HUES48 (cell line): Measurements from ENCODE around the gene DHRSX.
A peak's percentile ranks its signal among the peaks of the same experiment; 100 is the strongest.

Experiments used
- H3K27ac ChIP-seq: one replicate; pipeline ENCODE4 v1.7.0; 2013; ENCODE audit warnings: low read depth, low read length, inconsistent platforms
- H3K27me3 ChIP-seq: 2 replicates; pipeline ENCODE4 v1.6.1; 2013; ENCODE audit warnings: mild to moderate bottlenecking, low read length; ENCODE audit not compliant: control insufficient read depth, insufficient read depth
- H3K36me3 ChIP-seq: 2 replicates; pipeline ENCODE4 v1.6.1; 2013; ENCODE audit warnings: low read length; ENCODE audit not compliant: control insufficient read depth, insufficient read depth
- H3K4me1 ChIP-seq: 2 replicates; pipeline ENCODE4 v1.6.1; 2013; ENCODE audit warnings: mild to moderate bottlenecking, low read length; ENCODE audit not compliant: control insufficient read depth, insufficient read depth
- H3K4me3 ChIP-seq: 2 replicates; pipeline ENCODE4 v1.5.1; 2013; ENCODE audit warnings: mild to moderate bottlenecking, low read depth, low read length
- H3K9ac ChIP-seq: 2 replicates; pipeline ENCODE4 v1.6.1; 2013; ENCODE audit warnings: mild to moderate bottlenecking, low read depth, low read length, moderate library complexity
- H3K9me3 ChIP-seq: 2 replicates; pipeline ENCODE4 v1.6.1; 2013; ENCODE audit warnings: low read length; ENCODE audit not compliant: control insufficient read depth, insufficient read depth

DHRSX gene, protein sequence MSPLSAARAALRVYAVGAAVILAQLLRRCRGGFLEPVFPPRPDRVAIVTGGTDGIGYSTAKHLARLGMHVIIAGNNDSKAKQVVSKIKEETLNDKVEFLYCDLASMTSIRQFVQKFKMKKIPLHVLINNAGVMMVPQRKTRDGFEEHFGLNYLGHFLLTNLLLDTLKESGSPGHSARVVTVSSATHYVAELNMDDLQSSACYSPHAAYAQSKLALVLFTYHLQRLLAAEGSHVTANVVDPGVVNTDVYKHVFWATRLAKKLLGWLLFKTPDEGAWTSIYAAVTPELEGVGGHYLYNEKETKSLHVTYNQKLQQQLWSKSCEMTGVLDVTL

DNA sequence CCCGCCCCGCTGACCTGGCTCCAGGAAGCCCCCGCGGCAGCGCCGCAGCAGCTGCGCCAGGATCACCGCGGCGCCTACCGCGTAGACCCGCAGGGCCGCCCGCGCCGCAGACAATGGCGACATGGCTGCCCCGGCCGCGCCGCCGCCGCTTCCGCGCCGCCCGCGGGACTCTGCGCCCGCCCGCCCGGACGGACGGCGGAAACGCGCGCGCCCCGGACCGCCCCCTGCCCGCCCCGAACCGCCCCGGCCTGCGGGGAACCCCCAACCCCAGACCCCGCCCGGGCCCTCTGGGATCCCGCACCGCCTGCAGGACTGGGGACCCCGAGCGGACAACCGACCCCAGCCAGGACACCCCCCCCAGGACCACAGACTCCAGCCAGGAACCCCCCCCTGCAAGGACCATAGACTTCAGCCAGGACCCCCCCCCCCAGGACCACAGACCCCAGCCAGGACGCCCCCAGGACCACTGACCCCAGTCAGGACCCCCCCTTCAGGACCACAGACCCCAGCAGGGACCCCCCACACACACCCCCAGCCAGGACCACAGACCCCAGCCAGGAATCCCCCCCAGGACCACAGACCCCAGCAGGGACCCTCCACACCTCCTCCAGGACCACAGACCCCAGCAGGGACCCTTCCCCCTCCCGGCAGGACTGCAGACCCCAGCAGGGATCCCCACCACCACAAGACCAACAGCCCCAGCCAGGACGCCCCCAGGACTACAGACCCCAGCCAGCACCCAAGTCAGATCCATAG lies at the start of gene DHRSX, which contains the start of gene ZBED1:
TSS of gene DHRSX (minus strand) at position 174 of the 756 bp plus-strand sequence. CDS start at position 123, 51 bp downstream.
TSS of gene ZBED1 (minus strand) at position 174 of the 756 bp plus-strand sequence. CDS start 10,257 bp downstream, outside the sequence.
- H3K36me3 ChIP-seq, result peaks cover 20% of the 10 kb centered on the region
- H3K4me3 ChIP-seq, result peak within 1 kb of the TSS; percentile 85
- peak within 1 kb of the TSS; percentile 94 for H3K27ac ChIP-seq
- H3K9ac ChIP-seq, result peak within 1 kb of the TSS; percentile 79
- no peaks in the 10 kb centered on the region for H3K9me3 ChIP-seq
- no peaks in the 10 kb centered on the region for H3K27me3 ChIP-seq
- H3K4me1 ChIP-seq, result peaks cover 22% of the 10 kb centered on the region

DNA sequence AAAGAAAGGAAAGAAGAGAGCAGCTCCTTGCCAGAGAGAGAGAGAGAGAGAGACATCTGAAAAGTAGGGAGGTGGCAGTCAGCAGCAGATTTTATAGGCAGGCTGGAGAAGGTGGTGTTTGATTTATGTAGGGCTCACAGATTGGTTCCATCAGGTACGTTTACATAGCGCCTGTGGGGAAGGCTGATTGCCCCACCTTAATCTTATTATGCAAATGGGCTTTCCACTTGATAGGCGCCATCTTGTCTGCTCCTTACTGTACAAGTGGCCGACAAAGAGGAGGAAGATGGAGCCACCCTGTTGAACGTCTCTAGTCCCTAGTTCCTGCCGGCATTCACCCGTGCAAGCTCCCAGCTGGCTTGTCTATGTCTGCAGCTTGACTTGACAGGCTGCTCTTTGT lies 49.1 kb upstream of the DHRSX start:
- H3K4me3 ChIP-seq, result no peak overlapping the region
- peak overlapping the region; percentile 46; the same call in 1 of the 2 replicates for H3K9ac ChIP-seq
- H3K9me3 ChIP-seq, result peaks cover 17% of the 10 kb centered on the region
- H3K4me1 ChIP-seq, result peaks cover 22% of the 10 kb centered on the region
- H3K27me3 ChIP-seq, result no peaks in the 10 kb centered on the region
- H3K27ac ChIP-seq, result peak overlapping the region; percentile 73
- no peaks in the 10 kb centered on the region for H3K36me3 ChIP-seq

DNA sequence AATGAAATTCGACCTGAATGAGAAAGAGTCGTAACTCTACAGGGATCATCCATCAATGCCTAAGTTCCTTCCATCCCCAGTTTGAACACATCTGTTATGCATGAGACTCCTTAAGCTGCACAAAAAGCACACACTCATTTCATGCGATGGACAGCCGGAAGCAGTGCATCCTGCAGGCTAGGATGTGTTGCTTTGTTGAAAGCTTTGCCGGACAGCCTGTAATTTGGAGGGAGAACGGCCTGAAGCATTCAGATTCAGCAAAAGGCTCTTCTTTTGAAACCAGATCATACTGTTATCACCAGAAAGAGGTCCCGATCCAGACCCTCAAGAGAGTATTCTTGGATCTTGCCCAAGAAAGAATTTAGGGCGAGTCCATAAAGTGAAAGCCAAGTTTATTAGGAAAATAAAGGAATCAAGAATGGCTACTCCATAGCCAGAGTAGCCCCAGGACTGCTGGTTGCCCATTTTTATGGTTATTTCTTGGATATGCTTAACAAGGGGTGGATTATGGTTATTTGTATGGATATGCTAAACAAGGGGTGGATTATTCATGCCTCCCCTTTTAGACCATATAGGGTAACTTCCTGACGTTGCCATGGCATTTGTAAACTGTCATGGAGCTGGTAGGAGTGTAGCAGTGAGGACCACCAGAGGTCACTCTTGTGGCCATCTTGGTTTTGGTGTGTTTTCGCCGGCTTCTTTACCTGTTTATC lies 48.1 kb upstream of the DHRSX start:
- Histone ChIP-seq H3K27ac (peak overlapping the region; percentile 94), H3K9ac (peak overlapping the region; percentile 17), H3K9me3 (peaks cover 14% of the 10 kb centered on the region), H3K4me1 (peaks cover 22% of the 10 kb centered on the region), H3K4me3 (0 out of 2 replicates have a peak overlapping the region, but pooled peaks have one; percentile 7), H3K36me3 (no peaks in the 10 kb centered on the region), H3K27me3 (no peaks in the 10 kb centered on the region)

DNA sequence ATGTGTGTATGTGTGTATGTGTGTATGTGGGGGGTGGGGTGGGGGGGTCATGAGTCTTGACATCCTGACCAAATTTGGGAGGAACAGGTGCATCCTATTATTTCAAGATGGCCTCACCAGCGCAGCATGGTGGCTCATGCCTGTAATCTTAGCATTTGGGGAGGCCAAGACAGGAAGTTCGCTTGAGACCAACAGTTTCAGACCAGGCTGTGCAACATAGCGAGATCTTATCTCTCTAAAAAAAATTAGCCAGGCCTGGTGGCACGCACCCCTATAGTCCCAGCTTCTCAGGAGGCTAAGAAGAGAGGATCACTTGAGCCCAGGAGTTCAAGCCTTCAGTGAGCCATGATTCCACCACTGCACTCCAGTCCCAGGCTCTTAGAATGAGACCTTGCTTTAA lies 47.0 kb upstream of the DHRSX start:
- peaks cover 22% of the 10 kb centered on the region for H3K4me1 ChIP-seq
- no peaks in the 10 kb centered on the region for H3K27me3 ChIP-seq
- H3K36me3 ChIP-seq, result no peaks in the 10 kb centered on the region
- H3K9ac ChIP-seq, result no peak overlapping the region
- H3K4me3 ChIP-seq, result no peak overlapping the region
- peaks cover 14% of the 10 kb centered on the region for H3K9me3 ChIP-seq
- H3K27ac ChIP-seq, result no peak overlapping the region

DNA sequence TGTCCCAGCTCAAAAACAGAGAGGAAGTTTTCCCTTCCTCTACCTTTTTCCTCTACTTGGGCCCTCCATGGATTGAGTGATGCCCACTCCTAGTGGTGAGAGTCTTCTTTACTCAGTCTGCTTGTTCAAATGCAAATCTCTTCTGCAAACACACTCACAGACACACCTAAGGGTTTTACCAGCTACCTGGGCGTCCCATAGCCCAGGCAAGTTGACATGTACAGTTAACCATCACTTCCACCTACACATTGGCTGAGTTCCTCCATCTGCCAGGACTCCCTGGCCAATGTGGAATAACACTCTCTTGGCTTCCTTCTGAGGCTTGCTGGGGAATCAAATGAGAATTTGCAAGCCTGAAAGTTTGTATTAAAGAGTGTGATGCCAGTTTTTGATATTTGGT lies 45.7 kb upstream of the DHRSX start:
- Histone ChIP-seq H3K27ac (no peak overlapping the region), H3K4me1 (peaks cover 22% of the 10 kb centered on the region)

DNA sequence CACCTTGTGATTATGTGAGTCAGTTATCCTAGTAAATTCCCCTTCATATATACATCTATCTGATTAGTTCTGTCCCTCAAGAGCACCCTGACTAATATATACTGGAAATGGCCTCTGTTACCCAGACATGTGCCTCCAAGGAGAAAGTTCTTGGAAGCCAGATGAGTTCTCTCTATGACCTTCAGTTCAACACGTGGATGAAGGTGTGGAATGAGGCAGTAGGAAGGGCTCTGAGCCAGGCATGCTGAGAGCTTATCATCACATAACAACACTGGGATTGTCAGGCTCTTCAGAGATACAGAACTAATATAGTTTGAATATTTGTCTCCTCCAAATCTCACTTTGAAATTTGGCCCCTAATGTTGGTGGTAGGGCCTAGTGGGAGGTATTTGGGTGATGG lies 44.4 kb upstream of the DHRSX start:
- no peak overlapping the region for H3K27ac ChIP-seq
- no peak overlapping the region for H3K4me3 ChIP-seq
- H3K27me3 ChIP-seq, result no peaks in the 10 kb centered on the region
- no peak overlapping the region for H3K9ac ChIP-seq
- H3K4me1 ChIP-seq, result peaks cover 16% of the 10 kb centered on the region
- peaks cover 14% of the 10 kb centered on the region for H3K9me3 ChIP-seq
- no peaks in the 10 kb centered on the region for H3K36me3 ChIP-seq

More for the DNA sequence above, 45.7 kb upstream of the DHRSX start:
- Histone ChIP-seq H3K9me3 (peaks cover 14% of the 10 kb centered on the region), H3K27me3 (no peaks in the 10 kb centered on the region), H3K9ac (no peak overlapping the region), H3K4me3 (no peak overlapping the region), H3K36me3 (no peaks in the 10 kb centered on the region)

DNA sequence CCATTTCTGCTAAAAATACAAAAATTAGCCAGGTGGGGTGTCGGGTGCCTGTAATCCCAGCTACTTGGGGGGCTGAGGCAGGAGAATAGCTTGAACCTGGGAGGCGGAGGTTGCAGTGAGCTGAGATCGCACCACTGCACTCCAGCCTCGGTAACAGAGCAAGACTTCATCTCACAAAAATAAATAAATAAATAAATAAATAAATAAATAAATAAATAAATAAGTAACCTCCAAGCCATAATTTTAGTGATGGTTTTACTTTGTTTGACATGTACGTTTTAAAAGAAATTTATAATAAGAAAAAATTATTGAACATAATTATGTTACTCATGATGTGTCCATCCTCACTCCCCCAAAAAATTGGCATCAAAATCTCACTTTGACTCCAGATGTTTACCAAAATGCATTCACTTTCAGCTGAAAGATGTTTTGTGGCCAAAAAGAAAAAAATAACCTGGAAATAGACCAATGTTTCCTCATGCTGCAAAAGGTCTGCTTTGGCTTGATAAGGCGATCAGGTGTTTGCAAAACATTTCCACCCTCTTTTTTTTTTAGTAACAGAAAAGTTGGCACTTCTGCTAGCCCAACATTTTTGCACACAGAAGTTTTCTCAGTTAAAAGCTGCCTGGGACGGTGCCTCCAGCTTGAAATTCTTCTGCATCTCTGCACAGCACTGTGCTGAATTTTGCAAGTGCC lies 42.2 kb upstream of the DHRSX start:
- no peak overlapping the region for H3K27ac ChIP-seq
- no peak overlapping the region for H3K4me3 ChIP-seq
- H3K36me3 ChIP-seq, result no peaks in the 10 kb centered on the region
- H3K9ac ChIP-seq, result no peak overlapping the region
- no peaks in the 10 kb centered on the region for H3K4me1 ChIP-seq
- no peaks in the 10 kb centered on the region for H3K27me3 ChIP-seq
- peaks cover 14% of the 10 kb centered on the region for H3K9me3 ChIP-seq

DNA sequence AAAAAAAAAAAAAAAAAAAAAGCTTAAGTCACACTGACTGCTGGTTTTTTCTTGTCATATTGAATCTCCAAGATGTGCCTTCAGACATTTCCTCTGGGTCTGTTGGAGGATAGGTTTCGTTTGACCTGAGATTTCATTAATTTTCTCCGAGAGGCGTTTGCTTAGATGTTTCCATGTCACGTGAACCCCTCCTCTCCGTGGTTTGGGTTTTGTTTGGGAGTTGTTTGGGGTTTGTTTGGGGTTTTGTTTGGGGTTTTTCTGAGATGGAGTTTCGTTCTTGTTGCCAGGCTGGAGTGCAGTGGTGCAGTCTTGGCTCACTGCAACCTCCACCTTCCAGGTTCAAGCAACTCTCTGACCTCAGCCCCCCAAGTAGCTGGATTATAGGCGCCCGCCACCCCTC lies 40.8 kb upstream of the DHRSX start:
- Histone ChIP-seq H3K4me1 (no peaks in the 10 kb centered on the region), H3K27me3 (no peaks in the 10 kb centered on the region), H3K36me3 (no peaks in the 10 kb centered on the region), H3K4me3 (no peak overlapping the region), H3K9ac (no peak overlapping the region), H3K27ac (no peak overlapping the region), H3K9me3 (peaks cover 11% of the 10 kb centered on the region)

DNA sequence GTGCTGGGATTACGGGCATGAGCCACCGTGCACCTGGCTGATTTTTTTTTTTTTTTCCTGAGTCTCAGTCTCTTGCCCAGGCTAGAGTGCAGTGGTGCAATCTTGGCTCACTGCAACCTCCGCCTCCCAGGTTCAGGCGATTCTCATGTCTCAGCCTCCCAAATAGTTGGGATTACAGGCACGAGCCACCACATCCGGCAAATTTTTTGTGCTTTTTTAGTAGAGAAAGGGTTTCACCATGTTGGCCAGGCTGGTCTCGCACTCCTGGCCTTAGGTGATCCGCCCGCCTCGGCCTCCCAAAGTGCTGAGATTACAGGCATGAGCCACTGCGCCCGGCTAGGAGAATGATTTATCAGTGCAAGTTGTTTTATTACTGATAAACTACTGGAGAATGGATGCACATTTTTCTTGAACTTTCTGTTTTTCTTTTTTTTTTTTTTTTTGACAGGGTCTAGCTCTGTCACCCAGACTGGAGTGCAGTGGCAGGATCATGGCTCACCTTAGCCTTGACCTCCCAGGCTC lies 39.7 kb upstream of the DHRSX start:
- Histone ChIP-seq H3K9ac (no peak overlapping the region), H3K27me3 (no peaks in the 10 kb centered on the region), H3K4me1 (no peaks in the 10 kb centered on the region), H3K27ac (no peak overlapping the region), H3K9me3 (peaks cover under 1% of the 10 kb centered on the region; the same call in 1 of the 2 replicates), H3K36me3 (no peaks in the 10 kb centered on the region), H3K4me3 (no peak overlapping the region)

DNA sequence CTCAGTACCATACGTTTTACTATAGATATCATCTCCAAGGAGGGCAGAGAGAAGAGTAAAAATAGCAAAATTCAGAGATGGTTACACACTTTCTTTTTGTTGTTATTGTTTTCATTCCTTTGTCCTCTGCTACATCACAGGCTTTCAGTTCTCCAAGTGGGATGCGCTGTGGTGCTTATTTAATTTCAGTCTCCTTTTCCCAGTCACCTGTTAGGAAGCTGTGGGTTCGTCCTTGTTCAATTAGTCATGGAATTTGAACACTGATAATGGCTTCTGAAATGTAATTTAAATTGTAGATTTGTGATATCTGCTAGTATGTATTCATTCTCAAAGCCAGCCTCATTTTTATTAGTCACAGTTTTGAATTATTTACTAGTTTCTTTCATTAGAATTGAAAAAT lies 38.8 kb upstream of the DHRSX start:
- Histone ChIP-seq H3K27me3 (no peaks in the 10 kb centered on the region), H3K27ac (no peak overlapping the region), H3K4me3 (no peak overlapping the region), H3K4me1 (no peaks in the 10 kb centered on the region), H3K9ac (no peak overlapping the region), H3K9me3 (no peaks in the 10 kb centered on the region), H3K36me3 (no peaks in the 10 kb centered on the region)
